ENCODE measurements around the gene APOC4. TPM values are rescaled to one million over a fixed set of nuclear protein-coding genes. Genes with fewer than 3 reads are reported as not detected.

The APOC4 gene
- total and polyA plus RNA-seq, 4 donors = 1.0 to 420 (median 275) TPM

DNA sequence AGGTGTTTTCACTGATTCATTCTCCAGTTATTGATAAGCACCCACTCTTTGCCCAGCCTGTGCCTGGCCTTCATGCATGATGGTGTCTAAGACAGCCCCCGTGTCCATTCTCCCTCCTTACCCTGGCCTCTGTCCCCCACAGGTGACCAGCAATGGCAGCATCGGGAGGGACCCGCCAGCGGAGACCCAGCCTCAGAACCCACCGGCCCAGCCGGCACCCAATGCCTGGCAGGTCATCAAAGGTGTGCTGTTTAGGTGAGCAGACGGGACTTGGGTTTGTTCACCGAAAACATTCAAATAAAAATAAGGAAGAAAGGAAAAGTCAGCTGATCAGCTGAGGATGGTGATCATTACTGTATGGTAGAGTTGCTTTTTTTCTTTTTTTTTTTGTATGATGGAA, 19.8 kb downstream of the APOC4 start:
- Histone ChIP-seq H3K36me3 (ENCODE audit: control insufficient read depth in 4 of 4, insufficient read depth in 3 of 4, low read depth in 1 of 4, low read length in 3 of 4) (peaks cover 7 to 22% (median 9%) of the 10 kb centered on the region in 4 donors), H3K4me1 (ENCODE audit: control insufficient read depth in 4 of 4, insufficient read depth in 4 of 4, low read length in 3 of 4) (peaks cover 0 to 16% (median 13%) of the 10 kb centered on the region in 4 donors), H3K27me3 (ENCODE audit: control insufficient read depth in 4 of 4, insufficient read depth in 4 of 4, low read length in 3 of 4) (no peaks in the 10 kb centered on the region), H3K4me3 (ENCODE audit: low read depth in 1 of 3, low read length in 3 of 3) (no peak overlapping the region), H3K27ac (ENCODE audit: low read depth in 1 of 2, low read length in 2 of 2) (no peak overlapping the region), H3K9me3 (ENCODE audit: control insufficient read depth in 4 of 4, low read length in 3 of 4) (no peaks in the 10 kb centered on the region), H3K9ac (ENCODE audit: low read depth in 1 of 2, low read length in 2 of 2) (no peak overlapping the region)
- DNase-seq (ENCODE audit: low spot score) = no peak
- TF ChIP-seq RAD21 (IDR thresholded peaks at IDR 0.05) = no peak
- no peak for TF ChIP-seq RXRA (IDR thresholded peaks at IDR 0.05)
- TF ChIP-seq, protein P1, sequence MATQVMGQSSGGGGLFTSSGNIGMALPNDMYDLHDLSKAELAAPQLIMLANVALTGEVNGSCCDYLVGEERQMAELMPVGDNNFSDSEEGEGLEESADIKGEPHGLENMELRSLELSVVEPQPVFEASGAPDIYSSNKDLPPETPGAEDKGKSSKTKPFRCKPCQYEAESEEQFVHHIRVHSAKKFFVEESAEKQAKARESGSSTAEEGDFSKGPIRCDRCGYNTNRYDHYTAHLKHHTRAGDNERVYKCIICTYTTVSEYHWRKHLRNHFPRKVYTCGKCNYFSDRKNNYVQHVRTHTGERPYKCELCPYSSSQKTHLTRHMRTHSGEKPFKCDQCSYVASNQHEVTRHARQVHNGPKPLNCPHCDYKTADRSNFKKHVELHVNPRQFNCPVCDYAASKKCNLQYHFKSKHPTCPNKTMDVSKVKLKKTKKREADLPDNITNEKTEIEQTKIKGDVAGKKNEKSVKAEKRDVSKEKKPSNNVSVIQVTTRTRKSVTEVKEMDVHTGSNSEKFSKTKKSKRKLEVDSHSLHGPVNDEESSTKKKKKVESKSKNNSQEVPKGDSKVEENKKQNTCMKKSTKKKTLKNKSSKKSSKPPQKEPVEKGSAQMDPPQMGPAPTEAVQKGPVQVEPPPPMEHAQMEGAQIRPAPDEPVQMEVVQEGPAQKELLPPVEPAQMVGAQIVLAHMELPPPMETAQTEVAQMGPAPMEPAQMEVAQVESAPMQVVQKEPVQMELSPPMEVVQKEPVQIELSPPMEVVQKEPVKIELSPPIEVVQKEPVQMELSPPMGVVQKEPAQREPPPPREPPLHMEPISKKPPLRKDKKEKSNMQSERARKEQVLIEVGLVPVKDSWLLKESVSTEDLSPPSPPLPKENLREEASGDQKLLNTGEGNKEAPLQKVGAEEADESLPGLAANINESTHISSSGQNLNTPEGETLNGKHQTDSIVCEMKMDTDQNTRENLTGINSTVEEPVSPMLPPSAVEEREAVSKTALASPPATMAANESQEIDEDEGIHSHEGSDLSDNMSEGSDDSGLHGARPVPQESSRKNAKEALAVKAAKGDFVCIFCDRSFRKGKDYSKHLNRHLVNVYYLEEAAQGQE (IDR thresholded peaks at IDR 0.05) = no peak
- no peak for TF ChIP-seq EGR1 (IDR thresholded peaks at IDR 0.05; ENCODE audit: low read depth in 2 of 2)
- TF ChIP-seq YY1 (IDR thresholded peaks at IDR 0.05) = no peak
- TF ChIP-seq, protein P2, sequence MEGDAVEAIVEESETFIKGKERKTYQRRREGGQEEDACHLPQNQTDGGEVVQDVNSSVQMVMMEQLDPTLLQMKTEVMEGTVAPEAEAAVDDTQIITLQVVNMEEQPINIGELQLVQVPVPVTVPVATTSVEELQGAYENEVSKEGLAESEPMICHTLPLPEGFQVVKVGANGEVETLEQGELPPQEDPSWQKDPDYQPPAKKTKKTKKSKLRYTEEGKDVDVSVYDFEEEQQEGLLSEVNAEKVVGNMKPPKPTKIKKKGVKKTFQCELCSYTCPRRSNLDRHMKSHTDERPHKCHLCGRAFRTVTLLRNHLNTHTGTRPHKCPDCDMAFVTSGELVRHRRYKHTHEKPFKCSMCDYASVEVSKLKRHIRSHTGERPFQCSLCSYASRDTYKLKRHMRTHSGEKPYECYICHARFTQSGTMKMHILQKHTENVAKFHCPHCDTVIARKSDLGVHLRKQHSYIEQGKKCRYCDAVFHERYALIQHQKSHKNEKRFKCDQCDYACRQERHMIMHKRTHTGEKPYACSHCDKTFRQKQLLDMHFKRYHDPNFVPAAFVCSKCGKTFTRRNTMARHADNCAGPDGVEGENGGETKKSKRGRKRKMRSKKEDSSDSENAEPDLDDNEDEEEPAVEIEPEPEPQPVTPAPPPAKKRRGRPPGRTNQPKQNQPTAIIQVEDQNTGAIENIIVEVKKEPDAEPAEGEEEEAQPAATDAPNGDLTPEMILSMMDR (IDR thresholded peaks at IDR 0.05; ENCODE audit: low read depth, low read length, missing input control) = no peak
- no peak for TF ChIP-seq GABPA (IDR thresholded peaks at IDR 0.05 in 1 of 2, conservative IDR thresholded peaks at IDR 0.05 in 1 of 2)
- WGBS = 94% methylated on average over 8 of the region's 8 CpGs

DNA sequence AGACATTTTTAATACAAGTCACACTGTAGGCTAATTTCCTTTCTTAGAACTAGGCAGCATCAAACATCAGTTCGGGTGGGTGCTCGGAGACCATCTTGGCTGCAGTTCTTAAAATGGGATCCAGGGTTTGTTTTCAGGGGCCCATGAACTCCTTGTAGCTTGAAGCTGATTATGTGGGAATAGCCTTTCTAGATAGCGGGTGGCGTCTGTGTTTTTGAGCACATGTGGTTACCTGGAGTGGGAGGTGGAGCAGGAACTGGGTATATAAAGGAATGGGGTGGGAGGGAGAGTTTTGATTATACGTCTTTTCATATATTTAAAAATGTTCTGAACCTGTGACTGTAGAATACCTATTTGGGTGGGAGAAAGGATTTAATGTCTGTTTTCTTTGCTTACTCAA, 26.1 kb downstream of the APOC4 start:
- H3K9me3 ChIP-seq (ENCODE audit: control insufficient read depth in 4 of 4, low read length in 3 of 4) = no peaks in the 10 kb centered on the region
- H3K36me3 ChIP-seq (ENCODE audit: control insufficient read depth in 4 of 4, insufficient read depth in 3 of 4, low read depth in 1 of 4, low read length in 3 of 4) = peaks cover 2 to 32% (median 12%) of the 10 kb centered on the region in 4 donors
- no peaks in the 10 kb centered on the region for H3K4me1 ChIP-seq (ENCODE audit: control insufficient read depth in 4 of 4, insufficient read depth in 4 of 4, low read length in 3 of 4)
- H3K9ac ChIP-seq (ENCODE audit: low read depth in 1 of 2, low read length in 2 of 2) = no peak overlapping the region
- no peak overlapping the region for H3K4me3 ChIP-seq (ENCODE audit: low read depth in 1 of 3, low read length in 3 of 3)
- DNase-seq (ENCODE audit: low spot score) = no peak
- 94% methylated on average over 5 of the region's 5 CpGs for WGBS
- TF ChIP-seq GABPA (IDR thresholded peaks at IDR 0.05 in 1 of 2, conservative IDR thresholded peaks at IDR 0.05 in 1 of 2) (no peak), FOXA2 (IDR thresholded peaks at IDR 0.05) (no peak), YY1 (IDR thresholded peaks at IDR 0.05) (no peak), TAF1 (conservative IDR thresholded peaks at IDR 0.05) (no peak), FOXA1 (IDR thresholded peaks at IDR 0.05) (no peak), RAD21 (IDR thresholded peaks at IDR 0.05) (no peak), JUND (IDR thresholded peaks at IDR 0.05) (no peak), EGR1 (IDR thresholded peaks at IDR 0.05; ENCODE audit: low read depth in 2 of 2) (no peak), SP1 (IDR thresholded peaks at IDR 0.05) (no peak), HNF4G (IDR thresholded peaks at IDR 0.05) (no peak)
- TF ChIP-seq, protein P3, sequence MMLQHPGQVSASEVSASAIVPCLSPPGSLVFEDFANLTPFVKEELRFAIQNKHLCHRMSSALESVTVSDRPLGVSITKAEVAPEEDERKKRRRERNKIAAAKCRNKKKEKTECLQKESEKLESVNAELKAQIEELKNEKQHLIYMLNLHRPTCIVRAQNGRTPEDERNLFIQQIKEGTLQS (IDR thresholded peaks at IDR 0.05) = no peak
- TF ChIP-seq, protein P1 (IDR thresholded peaks at IDR 0.05) = no peak
- TF ChIP-seq, protein P4, sequence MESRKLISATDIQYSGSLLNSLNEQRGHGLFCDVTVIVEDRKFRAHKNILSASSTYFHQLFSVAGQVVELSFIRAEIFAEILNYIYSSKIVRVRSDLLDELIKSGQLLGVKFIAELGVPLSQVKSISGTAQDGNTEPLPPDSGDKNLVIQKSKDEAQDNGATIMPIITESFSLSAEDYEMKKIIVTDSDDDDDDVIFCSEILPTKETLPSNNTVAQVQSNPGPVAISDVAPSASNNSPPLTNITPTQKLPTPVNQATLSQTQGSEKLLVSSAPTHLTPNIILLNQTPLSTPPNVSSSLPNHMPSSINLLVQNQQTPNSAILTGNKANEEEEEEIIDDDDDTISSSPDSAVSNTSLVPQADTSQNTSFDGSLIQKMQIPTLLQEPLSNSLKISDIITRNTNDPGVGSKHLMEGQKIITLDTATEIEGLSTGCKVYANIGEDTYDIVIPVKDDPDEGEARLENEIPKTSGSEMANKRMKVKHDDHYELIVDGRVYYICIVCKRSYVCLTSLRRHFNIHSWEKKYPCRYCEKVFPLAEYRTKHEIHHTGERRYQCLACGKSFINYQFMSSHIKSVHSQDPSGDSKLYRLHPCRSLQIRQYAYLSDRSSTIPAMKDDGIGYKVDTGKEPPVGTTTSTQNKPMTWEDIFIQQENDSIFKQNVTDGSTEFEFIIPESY (IDR thresholded peaks at IDR 0.05) = no peak
- no peak overlapping the region for H3K27ac ChIP-seq (ENCODE audit: low read depth in 1 of 2, low read length in 2 of 2)
- no peaks in the 10 kb centered on the region for H3K27me3 ChIP-seq (ENCODE audit: control insufficient read depth in 4 of 4, insufficient read depth in 4 of 4, low read length in 3 of 4)

Data from liver (tissue), 9 donors.